Endometrial microvascular endothelial cells (primary cell): ENCODE data around the gene APBA1. TPM values are rescaled to one million over a fixed set of nuclear protein-coding genes. Genes with fewer than 3 reads are reported as not detected.

Experiments used
- total RNA-seq: library from RNA; depleted of rRNA; stranded (reverse); fragments of >200 nt; gene quantifications from one replicate; pipeline ENCODE4 v1.2.3, GENCODE V29; 2015; ENCODE audit errors: inconsistent ontology term

The APBA1 gene
- total RNA-seq, 1 donor from 2014 or later, result 8.3 TPM

Other genes starting within 250 kb of the APBA1 start
- gene PTAR1, start 87.6 kb upstream of the APBA1 start, total RNA-seq, result 43.3 TPM
- not detected for gene CFAP95, start 148.4 kb upstream of the APBA1 start, total RNA-seq